Ovary (tissue), 3 donors: Measurements from ENCODE around the gene UCK2.

Source experiments
- CTCF ChIP-seq, 3 donors: fragments of 450-650 bp in 2 of 3; fragments of 200-600 bp in 1 of 3; IDR thresholded peaks; one replicate each; pipeline versions ENCODE4 v1.5.1 to v1.8.0; 2016 to 2022; ENCODE audit warnings: antibody characterized with exemption in 3 of 3, mild to moderate bottlenecking in 1 of 3
- EP300 ChIP-seq: sonication (generic); formaldehyde crosslinking; IDR thresholded peaks from one replicate; pipeline ENCODE4 v1.6.1; 2017; ENCODE audit warnings: antibody characterized with exemption
- POLR2A ChIP-seq: fragments of 450-650 bp; IDR thresholded peaks from one replicate; pipeline ENCODE4 v1.6.1; 2017; ENCODE audit warnings: antibody characterized with exemption, mild to moderate bottlenecking, moderate library complexity
- donor health status: DM: no; HTN: no; CAD: no.

- no peak for TF ChIP-seq CTCF (IDR thresholded peaks at IDR 0.05)
- no peak for TF ChIP-seq EP300
- TF ChIP-seq POLR2A, result no peak
Measured at GRCh38 chr1:165853528-165854075, 26.2 kb downstream of the UCK2 start.
